ENCODE results near the gene THOC6.
"Not testable (repeated sequence)": the region's sequence is repeated elsewhere in the genome, so short reads cannot be mapped to it uniquely, and the experiment has no call there.

THOC6 gene

GRCh38 chr16:3030222-3031212 lies 6.7 kb downstream of the THOC6 start:
- DNase-seq (ENCODE audit: low read depth) = no peak

GRCh38 chr16:3032624-3033023 lies 8.8 kb downstream of the THOC6 start:
- no peak for DNase-seq (ENCODE audit: low read depth)

GRCh38 chr16:3035289-3035971 lies 11.6 kb downstream of the THOC6 start:
- no peak for DNase-seq (ENCODE audit: low read depth)

GRCh38 chr16:3035972-3036725 lies 12.3 kb downstream of the THOC6 start:
- no peak for DNase-seq (ENCODE audit: low read depth)

GRCh38 chr16:3036726-3037315 lies 13.0 kb downstream of the THOC6 start, which contains the start of gene BICDL2:
Gene BICDL2, minus strand, starts transcription at chr16:3036944. Its CDS starts 1,448 bp downstream, at chr16:3035496.
- no peak for DNase-seq (ENCODE audit: low read depth)

GRCh38 chr16:3038256-3038655 lies 14.4 kb downstream of the THOC6 start:
- no peak for DNase-seq (ENCODE audit: low read depth)

- no peak for DNase-seq (ENCODE audit: low read depth)
Measured at GRCh38 chr16:3038896-3039295, 15.1 kb downstream of the THOC6 start.

- DNase-seq (ENCODE audit: low read depth) = no peak
Measured at GRCh38 chr16:3042376-3042775, 18.5 kb downstream of the THOC6 start.

GRCh38 chr16:3044708-3045107 lies 20.9 kb downstream of the THOC6 start:
- DNase-seq (ENCODE audit: low read depth) = no peak

- DNase-seq (ENCODE audit: low read depth) = no peak
Measured at GRCh38 chr16:3045758-3046640, 22.2 kb downstream of the THOC6 start, which contains the start of gene MMP25. Gene MMP25, plus strand, starts transcription at chr16:3046561. Its CDS starts 357 bp downstream, at chr16:3046918.

- DNase-seq (ENCODE audit: low read depth) = no peak
Measured at GRCh38 chr16:3046641-3047386, 23.0 kb downstream of the THOC6 start.

GRCh38 chr16:3047387-3047720 lies 23.5 kb downstream of the THOC6 start:
- DNase-seq (ENCODE audit: low read depth) = no peak

GRCh38 chr16:3049921-3050481 lies 26.2 kb downstream of the THOC6 start:
- no peak for DNase-seq (ENCODE audit: low read depth)

- DNase-seq (ENCODE audit: low read depth) = no peak
Measured at GRCh38 chr16:3050487-3050886, 26.7 kb downstream of the THOC6 start.

GRCh38 chr16:3051009-3051408 lies 27.2 kb downstream of the THOC6 start:
- no peak for DNase-seq (ENCODE audit: low read depth)

GRCh38 chr16:3051494-3051893 lies 27.7 kb downstream of the THOC6 start:
- no peak for DNase-seq (ENCODE audit: low read depth)

- DNase-seq (ENCODE audit: low read depth) = not testable (repeated sequence)
Measured at GRCh38 chr16:3052571-3053329, 28.9 kb downstream of the THOC6 start.

- DNase-seq (ENCODE audit: low read depth) = not testable (repeated sequence)
Measured at GRCh38 chr16:3053330-3053710, 29.5 kb downstream of the THOC6 start.

All from GM04503 (cell line).